GM19455 (cell line): ENCODE measurements around the gene FOSB.

Experiments used
- ATAC-seq: cut with Tn5 transposase; IDR thresholded peaks from one replicate; pipeline ENCODE4 v1.9.1; 2021; ENCODE audit not compliant: unreplicated experiment

Gene FOSB

GRCh38 chr19:45478454-45479238 lies 10.8 kb downstream of the FOSB start:
- peak; percentile 56 for ATAC-seq

DNA sequence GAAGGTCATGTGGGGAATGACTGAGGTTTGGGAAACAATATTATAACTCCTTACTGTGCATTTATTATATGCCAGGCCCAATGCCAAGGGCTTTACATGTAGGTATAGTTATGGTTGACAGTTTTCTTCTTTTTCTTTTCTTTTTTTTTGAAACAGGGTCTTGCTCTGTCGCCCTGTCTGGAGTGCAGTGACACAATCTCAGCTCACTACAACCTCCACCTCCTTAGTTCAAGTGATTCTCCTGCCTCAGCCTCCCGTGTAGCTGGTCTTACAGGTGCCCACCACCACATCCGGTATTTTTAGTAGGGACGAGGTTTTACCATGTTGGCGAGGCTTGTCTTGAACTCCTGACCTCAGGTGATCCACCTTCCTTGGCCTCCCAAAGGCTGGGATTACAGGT lies 15.2 kb downstream of the FOSB start:
- ATAC-seq, result no peak

DNA sequence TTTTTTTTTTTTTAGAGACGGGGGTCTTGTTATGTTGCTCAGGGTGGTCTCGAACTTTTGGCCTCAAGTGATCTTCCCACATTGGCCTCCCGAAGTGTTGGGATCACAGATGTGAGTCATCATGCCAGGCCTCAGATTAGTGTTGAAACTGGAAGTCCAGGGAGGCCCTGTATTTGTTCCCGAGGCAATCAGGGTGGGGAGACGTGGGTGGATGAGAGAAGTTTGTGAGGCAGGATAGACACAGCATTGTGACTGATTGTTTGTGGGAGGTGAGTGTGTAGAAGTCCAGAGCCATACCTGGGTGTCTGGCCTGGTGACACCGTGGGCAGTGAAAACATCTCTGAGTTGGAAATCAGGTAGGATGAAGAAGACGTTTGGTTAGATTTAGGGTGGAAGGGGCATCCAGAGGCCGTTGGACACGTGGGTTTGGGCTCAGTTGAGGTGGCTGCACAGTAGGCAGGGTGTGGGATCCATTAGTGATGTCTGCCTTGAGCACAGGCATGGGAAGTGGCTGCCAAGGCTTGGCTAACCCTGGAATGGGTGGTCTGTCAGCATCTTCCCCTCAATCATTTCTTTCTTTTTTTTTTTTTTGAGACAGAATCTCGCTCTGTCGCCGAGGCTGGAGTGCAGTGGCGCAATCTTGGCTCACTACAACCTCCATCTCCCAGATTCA lies 16.6 kb downstream of the FOSB start:
- no peak for ATAC-seq

GRCh38 chr19:45485305-45486077 lies 17.7 kb downstream of the FOSB start:
- ATAC-seq, result peak; percentile 91

- ATAC-seq, result no peak
These were observed 20.9 kb downstream of the FOSB start for GRCh38 chr19:45488708-45489107.

GRCh38 chr19:45489216-45489855 lies 21.5 kb downstream of the FOSB start:
- no peak for ATAC-seq

DNA sequence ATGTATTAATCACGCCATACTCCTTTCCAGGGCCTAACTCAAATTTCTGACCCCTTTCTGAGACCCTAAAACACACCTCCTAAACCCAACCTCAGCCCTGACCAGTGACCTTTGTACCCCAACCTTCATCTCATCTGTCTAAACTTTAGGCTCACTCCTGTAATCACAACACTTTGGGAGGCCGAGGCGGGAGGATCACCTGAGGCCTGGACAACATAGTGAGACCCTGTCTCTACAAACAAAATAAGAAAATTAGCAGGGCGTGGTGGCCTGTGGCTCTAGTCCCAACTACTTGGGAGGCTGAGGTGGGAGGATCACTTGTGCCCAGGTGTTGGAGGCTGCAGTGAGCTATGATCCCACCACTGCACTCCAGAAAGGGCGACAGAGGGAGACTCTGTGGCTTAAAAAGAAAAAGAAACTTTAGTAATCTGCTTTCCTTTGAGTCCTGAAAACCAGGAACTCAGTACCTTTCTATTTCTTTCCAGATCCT lies 24.4 kb downstream of the FOSB start:
- ATAC-seq, result no peak

- no peak for ATAC-seq
These were observed 25.1 kb downstream of the FOSB start for GRCh38 chr19:45492627-45493470.

DNA sequence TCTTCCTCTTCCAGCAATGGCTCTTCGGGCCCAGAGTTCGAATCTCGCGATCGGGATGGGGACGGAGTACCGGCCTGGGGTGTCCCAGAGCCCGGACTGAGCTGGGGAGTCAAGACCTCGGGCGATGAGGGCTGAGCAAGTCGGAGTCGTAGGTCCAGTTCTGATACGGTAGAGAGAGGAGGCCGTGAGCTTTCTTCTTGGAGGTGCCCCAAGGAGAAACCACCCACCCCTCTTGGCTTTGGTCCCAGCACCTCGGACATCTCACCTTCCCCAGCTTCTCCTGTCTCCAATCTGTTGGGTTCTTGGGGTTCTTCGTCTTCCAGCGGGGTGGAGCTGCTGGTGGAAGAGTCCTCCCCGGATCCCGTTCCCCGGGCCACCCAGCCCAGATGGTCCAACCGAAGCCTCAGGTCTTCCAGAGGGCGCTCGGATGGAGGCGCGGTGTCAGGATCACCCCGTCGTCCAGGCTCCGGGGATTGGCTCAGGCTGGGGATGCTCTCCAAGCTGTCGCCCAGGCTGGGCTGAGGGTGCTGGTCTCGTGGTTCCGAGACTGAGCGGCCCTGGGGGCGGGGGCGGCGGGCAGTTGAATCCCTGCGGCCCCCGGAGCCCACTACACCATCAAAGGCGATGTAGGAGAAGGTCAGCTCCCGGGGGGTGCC lies 26.6 kb downstream of the FOSB start:
- no peak for ATAC-seq

DNA sequence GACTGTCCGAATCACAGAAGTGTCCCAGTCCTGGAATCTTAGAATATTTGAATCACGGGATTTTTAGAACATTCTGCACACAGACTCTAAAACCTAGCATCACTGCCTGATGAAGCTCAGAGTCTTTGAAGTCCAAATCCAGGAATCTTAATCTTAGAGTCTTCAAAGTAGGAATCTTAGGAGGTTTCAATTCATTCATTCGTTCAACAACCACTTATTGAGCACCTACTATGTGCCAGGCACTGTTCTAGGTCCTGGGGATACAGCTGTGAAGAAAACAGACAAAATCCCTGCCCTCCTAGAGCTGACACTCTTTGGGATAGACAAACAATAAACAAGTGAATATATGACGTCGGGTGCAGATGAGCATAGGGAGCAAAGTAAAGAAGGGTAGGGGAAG lies 27.4 kb downstream of the FOSB start:
- no peak for ATAC-seq

- ATAC-seq, result no peak
These were observed 28.7 kb downstream of the FOSB start for GRCh38 chr19:45496349-45496953.

GRCh38 chr19:45497791-45498190 lies 30.0 kb downstream of the FOSB start:
- ATAC-seq, result no peak

DNA sequence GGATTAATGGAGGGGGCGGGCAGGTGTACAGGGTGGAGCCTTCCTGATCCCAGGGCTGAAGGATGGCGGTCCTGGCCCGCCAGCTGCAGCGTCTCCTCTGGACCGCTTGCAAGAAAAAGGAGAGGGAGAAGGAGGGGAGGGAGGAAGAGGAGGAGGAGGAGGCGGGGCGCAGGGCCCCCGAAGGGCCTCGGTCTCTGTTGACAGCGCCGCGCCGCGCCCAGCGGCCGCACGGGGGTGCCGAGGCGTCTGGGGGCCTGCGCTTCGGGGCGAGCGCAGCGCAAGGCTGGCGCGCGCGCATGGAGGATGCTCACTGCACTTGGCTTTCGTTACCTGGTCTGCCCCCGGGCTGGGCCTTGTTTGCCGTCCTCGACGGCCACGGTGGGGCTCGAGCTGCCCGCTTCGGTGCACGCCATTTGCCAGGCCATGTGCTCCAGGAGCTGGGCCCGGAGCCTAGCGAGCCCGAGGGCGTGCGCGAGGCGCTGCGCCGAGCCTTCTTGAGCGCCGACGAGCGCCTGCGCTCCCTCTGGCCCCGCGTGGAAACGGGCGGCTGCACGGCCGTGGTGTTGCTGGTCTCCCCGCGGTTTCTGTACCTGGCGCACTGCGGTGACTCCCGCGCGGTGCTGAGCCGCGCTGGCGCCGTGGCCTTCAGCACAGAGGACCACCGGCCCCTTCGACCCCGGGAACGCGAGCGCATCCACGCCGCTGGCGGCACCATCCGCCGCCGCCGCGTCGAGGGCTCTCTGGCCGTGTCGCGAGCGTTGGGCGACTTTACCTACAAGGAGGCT lies 30.8 kb downstream of the FOSB start, which contains the start of gene PPM1N:
PPM1N (plus strand) TSS at position 33 of the 785 bp plus-strand sequence; CDS start at position 63, 30 bp downstream.
- ATAC-seq, result no peak

DNA sequence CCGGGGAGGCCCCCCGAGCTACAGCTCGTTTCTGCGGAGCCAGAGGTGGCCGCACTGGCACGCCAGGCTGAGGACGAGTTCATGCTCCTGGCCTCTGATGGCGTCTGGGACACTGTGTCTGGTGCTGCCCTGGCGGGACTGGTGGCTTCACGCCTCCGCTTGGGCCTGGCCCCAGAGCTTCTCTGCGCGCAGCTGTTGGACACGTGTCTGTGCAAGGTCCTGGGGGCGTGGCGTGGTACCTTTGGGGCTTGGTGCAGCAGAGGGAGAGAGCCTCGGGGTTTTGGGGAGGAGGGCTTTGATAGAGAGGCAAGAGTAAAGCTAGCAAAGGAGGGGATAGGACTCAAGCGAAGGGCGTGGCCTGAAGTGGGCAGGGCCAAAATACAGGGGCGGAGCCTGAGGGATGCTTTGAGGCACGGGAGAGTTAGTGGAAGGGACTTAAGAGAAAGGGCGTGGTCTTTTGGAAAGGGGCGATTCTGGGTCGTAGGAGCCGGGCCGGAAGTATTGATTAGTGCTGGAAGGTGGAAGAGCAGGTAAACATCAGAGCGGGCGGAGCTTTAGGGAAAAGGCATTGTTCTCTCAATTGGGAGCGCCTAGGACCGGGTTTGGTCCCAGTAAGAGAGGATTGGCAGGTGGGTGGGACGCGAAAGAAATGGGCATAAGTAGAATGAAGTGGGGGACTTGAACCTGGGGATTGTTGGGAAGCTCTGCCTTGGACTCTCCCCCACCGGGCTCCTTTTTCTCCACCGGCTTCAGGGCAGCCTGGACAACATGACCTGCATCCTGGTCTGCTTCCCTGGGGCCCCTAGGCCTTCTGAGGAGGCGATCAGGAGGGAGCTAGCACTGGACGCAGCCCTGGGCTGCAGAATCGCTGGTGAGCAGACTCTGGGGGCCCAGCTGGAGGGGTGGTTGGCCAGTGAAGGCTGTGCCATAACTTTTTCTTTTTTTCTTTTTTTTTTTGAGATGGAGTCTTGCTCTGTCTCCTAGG lies 31.7 kb downstream of the FOSB start:
- no peak for ATAC-seq

DNA sequence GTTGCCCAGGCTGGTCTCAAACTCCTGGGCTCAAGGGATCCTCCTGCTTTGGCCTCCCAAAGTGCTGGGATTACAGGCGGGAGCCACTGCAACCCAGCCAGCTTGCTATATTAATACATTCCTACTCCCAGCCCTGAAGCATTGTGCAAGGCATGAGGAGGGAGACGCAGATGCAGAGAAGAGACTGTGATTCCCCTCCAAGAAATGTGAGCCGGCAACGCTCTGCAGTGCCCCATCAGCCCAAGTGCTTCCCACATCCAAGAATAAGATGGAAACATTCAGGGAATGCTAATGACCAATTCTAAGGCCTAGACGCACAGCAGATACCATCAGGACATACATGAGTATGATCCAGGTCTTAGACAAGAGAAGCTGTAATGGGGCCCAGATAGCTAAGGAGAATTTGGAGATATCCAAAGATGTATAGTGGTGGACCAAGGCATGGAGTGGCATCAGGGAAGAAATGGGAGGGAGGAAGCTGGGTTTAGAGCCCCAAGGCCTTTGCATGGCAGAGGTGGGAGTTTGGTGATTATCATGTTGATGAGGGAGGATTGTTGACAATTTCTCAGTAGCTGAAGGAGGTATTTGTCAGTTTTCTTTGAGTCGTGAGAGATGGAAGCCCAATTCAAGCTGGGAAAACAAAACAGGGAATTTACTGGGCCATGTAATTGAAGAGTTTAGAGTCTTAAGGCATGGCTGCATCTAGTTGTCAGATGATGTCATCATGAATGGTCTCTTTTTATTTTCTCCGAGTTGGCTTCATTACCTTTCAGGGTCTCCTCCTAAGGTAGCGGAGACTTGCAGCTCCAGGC lies 33.3 kb downstream of the FOSB start:
- ATAC-seq, result no peak

GRCh38 chr19:45501730-45502014 lies 33.9 kb downstream of the FOSB start:
- no peak for ATAC-seq

GRCh38 chr19:45502111-45502510 lies 34.3 kb downstream of the FOSB start:
- ATAC-seq, result no peak
